ENCODE measurements around the gene SAP30L. TPM values are rescaled to one million over a fixed set of nuclear protein-coding genes. Genes with fewer than 3 reads are reported as not detected.
A peak's percentile ranks its signal among the peaks of the same experiment; 100 is the strongest.

The SAP30L gene
- total and polyA plus RNA-seq, 4 donors: 18.2 to 35.4 (median 30.0) TPM

DNA sequence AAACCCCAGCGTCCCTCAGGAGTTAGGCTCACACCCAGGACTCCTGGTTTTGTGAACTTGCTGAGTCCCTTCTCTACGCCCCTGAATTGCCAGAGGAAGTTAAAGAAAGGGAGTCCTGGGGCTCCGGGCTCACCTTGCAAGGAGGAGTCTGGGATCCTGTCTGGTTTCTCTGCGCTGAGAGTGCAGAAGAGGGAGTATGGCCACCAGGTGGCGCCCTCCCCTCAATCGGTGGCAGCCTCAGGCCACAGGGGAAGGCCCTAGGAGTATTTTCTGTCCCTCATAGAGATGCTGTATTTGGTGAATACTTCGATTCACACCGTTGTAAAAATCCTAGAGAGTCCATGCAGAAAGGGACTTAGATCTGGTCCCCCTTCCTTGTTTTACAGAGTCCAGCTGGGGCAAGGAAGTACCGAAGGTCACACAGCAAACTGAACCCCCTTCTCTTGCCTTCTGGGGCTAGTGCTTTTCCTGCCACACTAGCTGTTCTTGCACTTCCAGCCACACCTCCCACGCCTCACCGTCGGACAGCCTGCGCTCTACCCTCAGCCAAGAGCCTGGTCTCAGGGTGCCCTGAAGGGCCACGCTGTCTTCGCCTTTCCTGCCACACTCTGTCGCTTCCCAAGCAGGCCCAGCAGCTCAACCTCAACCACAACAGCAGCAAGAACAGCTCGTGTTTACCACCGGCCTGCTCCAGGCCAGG lies 22.0 kb downstream of the SAP30L start:
- TF ChIP-seq, protein P1, sequence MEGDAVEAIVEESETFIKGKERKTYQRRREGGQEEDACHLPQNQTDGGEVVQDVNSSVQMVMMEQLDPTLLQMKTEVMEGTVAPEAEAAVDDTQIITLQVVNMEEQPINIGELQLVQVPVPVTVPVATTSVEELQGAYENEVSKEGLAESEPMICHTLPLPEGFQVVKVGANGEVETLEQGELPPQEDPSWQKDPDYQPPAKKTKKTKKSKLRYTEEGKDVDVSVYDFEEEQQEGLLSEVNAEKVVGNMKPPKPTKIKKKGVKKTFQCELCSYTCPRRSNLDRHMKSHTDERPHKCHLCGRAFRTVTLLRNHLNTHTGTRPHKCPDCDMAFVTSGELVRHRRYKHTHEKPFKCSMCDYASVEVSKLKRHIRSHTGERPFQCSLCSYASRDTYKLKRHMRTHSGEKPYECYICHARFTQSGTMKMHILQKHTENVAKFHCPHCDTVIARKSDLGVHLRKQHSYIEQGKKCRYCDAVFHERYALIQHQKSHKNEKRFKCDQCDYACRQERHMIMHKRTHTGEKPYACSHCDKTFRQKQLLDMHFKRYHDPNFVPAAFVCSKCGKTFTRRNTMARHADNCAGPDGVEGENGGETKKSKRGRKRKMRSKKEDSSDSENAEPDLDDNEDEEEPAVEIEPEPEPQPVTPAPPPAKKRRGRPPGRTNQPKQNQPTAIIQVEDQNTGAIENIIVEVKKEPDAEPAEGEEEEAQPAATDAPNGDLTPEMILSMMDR (IDR thresholded peaks at IDR 0.05; ENCODE audit: control extremely low read depth, extremely low read depth): peak; percentile 66
- 39 to 42% methylated on average over 18 of the region's 18 CpGs for WGBS, 2 donors
- H3K9me3 ChIP-seq (ENCODE audit: control insufficient read depth in 4 of 4, insufficient read depth in 3 of 4, low read length in 3 of 4): no peaks in the 10 kb centered on the region
- H3K27ac ChIP-seq (ENCODE audit: low read depth in 1 of 2, low read length in 1 of 2): no peak overlapping the region
- H3K4me3 ChIP-seq: no peak overlapping the region
- H3K9ac ChIP-seq (ENCODE audit: insufficient read depth in 1 of 2, low read length in 2 of 2): no peak overlapping the region
- peaks cover 0 to 43% (median 36%) of the 10 kb centered on the region in 3 donors for H3K27me3 ChIP-seq (ENCODE audit: control insufficient read depth in 3 of 3, insufficient read depth in 3 of 3, low read length in 2 of 3)
- H3K4me1 ChIP-seq (ENCODE audit: control insufficient read depth in 5 of 5, insufficient read depth in 5 of 5, low read length in 5 of 5): peaks cover 0 to under 1% (median 0%) of the 10 kb centered on the region in 5 donors
- H3K36me3 ChIP-seq (ENCODE audit: control insufficient read depth in 4 of 4, insufficient read depth in 4 of 4, low read length in 4 of 4): no peaks in the 10 kb centered on the region
- DNase-seq (peak; percentile 76 to 85 (median 78)), ATAC-seq (ENCODE audit: insufficient read depth, low FRiP score) (peak; percentile 91)

DNA sequence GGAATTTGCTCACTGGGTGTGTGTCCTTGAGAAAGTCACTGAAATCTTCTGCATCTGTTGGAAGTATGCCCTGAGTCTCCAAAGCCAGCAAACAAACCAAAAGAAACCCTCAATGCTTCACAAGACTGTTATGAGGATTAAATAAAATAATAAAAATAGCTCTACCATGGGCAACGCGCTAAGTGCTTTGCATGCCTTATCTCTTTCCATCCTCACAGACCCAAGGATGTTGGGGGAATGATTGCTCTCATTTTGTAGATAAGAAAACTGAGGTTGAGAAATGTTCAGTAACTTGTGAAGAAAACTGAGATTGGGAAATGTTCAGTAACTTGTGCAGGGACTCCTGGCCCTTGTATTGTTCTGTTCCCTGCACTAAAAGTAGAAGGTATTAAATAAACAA lies 24.3 kb downstream of the SAP30L start:
- 49 to 52% methylated on average over 2 of the region's 2 CpGs for WGBS, 2 donors
- H3K36me3 ChIP-seq (ENCODE audit: control insufficient read depth in 4 of 4, insufficient read depth in 4 of 4, low read length in 4 of 4): no peaks in the 10 kb centered on the region
- peaks cover 3 to 66% (median 60%) of the 10 kb centered on the region in 3 donors for H3K27me3 ChIP-seq (ENCODE audit: control insufficient read depth in 3 of 3, insufficient read depth in 3 of 3, low read length in 2 of 3)
- DNase-seq: no peak
- H3K4me1 ChIP-seq (ENCODE audit: control insufficient read depth in 5 of 5, insufficient read depth in 5 of 5, low read length in 5 of 5): peaks cover 0 to 10% (median 9%) of the 10 kb centered on the region in 5 donors
- no peak for ATAC-seq (ENCODE audit: insufficient read depth, low FRiP score)
- TF ChIP-seq, protein P1 (IDR thresholded peaks at IDR 0.05; ENCODE audit: control extremely low read depth, extremely low read depth): no peak
- no peak overlapping the region for H3K4me3 ChIP-seq
- H3K9ac ChIP-seq (ENCODE audit: insufficient read depth in 1 of 2, low read length in 2 of 2): no peak overlapping the region
- peaks cover 0 to 1% (median 0%) of the 10 kb centered on the region in 4 donors for H3K9me3 ChIP-seq (ENCODE audit: control insufficient read depth in 4 of 4, insufficient read depth in 3 of 4, low read length in 3 of 4)
- H3K27ac ChIP-seq (ENCODE audit: low read depth in 1 of 2, low read length in 1 of 2): peak overlapping the region in 1 of 2 donors; percentile 27

DNA sequence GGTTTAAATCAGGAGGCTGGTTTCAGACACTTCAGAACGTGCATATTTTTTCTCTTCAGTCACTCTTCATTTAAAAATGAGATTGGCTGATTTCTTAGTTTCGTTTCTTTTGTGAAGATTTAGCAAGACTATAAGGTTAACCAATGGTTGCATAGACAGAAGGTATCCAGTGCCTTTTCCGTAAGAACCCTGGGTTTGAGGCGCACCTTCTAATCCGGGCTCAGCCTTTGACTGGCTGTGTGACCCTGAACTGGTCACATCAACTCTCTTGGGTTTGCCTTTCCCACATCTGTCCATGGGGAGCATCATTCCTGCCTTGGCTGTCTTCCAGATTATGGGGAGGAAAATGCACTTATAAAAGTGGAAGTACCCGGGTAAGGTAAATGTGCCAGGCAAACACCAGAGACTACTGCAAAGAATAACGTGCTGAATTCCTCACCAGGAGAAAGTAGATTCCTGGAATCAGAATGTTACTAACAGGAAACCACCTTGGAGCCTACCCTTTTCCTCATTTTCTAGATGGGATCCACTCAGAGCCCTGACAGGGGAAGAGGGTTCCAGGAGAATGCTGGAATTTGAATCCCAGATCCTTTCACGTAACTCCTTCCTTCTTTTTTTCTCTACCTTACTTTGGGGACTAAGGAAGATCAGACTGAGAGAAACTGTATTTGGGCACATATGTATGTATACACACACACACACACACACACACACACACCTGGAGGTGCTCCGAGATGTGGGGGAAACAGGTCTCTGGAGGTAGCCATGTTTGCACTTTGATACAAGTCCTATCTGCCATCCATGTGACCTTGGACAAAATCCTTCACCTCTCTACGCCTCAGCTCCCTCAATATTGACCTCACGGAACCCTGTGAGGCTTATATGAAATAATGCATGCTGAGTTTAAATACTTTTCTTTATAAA lies 25.4 kb downstream of the SAP30L start:
- WGBS, 2 donors: 19% methylated on average over 11 of the region's 11 CpGs
- H3K36me3 ChIP-seq (ENCODE audit: control insufficient read depth in 4 of 4, insufficient read depth in 4 of 4, low read length in 4 of 4): no peaks in the 10 kb centered on the region
- DNase-seq (no peak), ATAC-seq (ENCODE audit: insufficient read depth, low FRiP score) (no peak)
- H3K27ac ChIP-seq (ENCODE audit: low read depth in 1 of 2, low read length in 1 of 2): peak overlapping the region in 1 of 2 donors; percentile 3
- no peak overlapping the region for H3K9ac ChIP-seq (ENCODE audit: insufficient read depth in 1 of 2, low read length in 2 of 2)
- H3K9me3 ChIP-seq (ENCODE audit: control insufficient read depth in 4 of 4, insufficient read depth in 3 of 4, low read length in 3 of 4): peaks cover 0 to 3% (median 0%) of the 10 kb centered on the region in 4 donors
- TF ChIP-seq, protein P1 (IDR thresholded peaks at IDR 0.05; ENCODE audit: control extremely low read depth, extremely low read depth): no peak
- H3K4me3 ChIP-seq: no peak overlapping the region
- H3K27me3 ChIP-seq (ENCODE audit: control insufficient read depth in 3 of 3, insufficient read depth in 3 of 3, low read length in 2 of 3): peaks cover 3 to 77% (median 69%) of the 10 kb centered on the region in 3 donors
- peaks cover 0 to 20% (median 9%) of the 10 kb centered on the region in 5 donors for H3K4me1 ChIP-seq (ENCODE audit: control insufficient read depth in 5 of 5, insufficient read depth in 5 of 5, low read length in 5 of 5)
